Hepatocyte (in vitro differentiated cells): Measurements from ENCODE around the gene ELAVL3.

Source experiments
- CTCF ChIP-seq: fragments of 200-600 bp; sonication (generic); IDR thresholded peaks from 2 replicates; pipeline ENCODE4 v1.5.1; 2016; ENCODE audit warnings: antibody characterized with exemption, mild to moderate bottlenecking; ENCODE audit not compliant: poor library complexity
- EZH2phosphoT487 ChIP-seq: fragments of 200-600 bp; sonication (generic); IDR thresholded peaks from one replicate; pipeline ENCODE4 v1.6.1; 2018; ENCODE audit warnings: antibody characterized with exemption, mild to moderate bottlenecking, low read depth, moderate library complexity; ENCODE audit not compliant: unreplicated experiment, severe bottlenecking

- TF ChIP-seq CTCF (no peak), EZH2phosphoT487 (no peak)
These were observed 38.3 kb upstream of the ELAVL3 start for GRCh38 chr19:11519138-11519537.
